Stimulated activated CD4-positive, alpha-beta T cell treated with anti-CD3 and anti-CD28 coated beads, Interleukin-2, amount 100 ng/mL, for 48 hours (primary cell): ENCODE results near the gene JAG1.
"Not testable (repeated sequence)": the region's sequence is repeated elsewhere in the genome, so short reads cannot be mapped to it uniquely, and the experiment has no call there.

Source experiments
- DNase-seq, 2 donors: peaks; one replicate each; pipeline ENCODE4 v3.0.0-alpha.2; 2020

JAG1 gene

GRCh38 chr20:10605547-10606195 is 68.1 kb downstream of the JAG1 start:
- DNase-seq = no peak

DNA sequence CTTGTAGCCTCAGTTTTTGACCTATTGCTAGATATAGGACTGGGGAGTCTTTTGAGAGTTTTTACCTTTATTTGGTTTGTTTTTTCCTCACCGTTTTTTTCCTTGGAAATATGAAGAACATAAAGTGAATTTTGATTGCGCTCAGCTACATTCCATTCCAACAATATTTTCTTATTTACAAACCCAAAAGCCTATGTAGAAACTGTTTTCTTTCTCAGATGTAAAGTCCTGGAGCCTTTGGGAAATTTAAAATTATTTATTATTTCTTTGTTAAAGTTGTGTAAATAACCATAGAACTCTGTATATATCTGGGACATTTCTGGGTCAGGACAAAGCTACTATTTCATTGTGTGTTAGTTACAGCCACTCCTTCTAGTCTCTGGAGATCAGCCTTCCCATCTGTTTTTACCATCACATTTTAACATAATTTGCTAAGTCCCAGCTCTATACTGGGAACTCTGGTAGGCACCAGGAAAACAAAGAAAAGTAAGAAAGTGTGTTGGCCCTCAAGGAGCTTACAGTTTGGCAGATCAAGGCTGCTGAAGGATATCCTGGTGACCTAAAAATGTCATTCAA is 68.8 kb downstream of the JAG1 start:
- no peak for DNase-seq

DNA sequence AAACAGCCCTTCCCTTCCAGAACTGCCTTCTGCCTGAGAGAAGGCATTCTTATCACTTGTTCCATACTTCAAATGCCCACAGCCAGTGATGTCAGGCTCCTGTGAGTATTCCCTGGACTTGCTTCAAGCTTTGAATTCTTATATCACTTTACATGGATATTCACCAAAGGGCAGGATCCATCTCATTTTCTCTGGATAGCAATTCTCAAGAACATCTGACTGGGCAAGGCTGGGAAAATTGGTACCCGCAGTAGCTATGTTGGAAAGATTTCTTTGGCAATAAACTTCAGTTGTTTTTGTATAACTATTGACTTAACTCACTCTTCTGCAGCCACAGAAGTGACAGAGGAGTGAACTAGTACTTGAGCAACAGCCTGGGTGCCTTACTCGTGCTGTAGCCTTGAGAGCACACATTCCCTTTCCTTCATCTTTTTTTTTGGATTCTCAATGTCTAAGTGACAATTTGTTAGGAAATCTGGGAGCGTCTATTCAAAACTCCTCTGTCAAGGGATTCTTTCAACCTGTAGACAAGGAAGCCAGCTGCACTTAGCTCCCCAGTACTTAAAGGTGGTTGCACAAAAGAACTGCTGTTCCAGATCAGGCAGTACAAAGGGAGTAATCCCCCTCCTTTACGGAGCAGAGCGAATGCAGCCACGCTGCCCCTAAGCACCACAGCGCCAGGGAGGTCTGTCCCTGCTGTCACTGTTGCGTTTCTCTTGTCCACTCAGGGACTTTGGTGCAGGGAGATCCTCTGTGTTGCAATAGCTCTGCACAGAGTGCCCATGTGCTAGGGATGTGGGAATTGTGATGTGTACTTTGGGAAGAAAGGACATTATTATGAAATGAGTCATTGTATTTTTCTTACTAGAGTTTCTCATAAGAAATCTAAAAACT is 69.6 kb downstream of the JAG1 start:
- DNase-seq = no peak

GRCh38 chr20:10603378-10603777 is 70.4 kb downstream of the JAG1 start:
- DNase-seq = no peak

DNA sequence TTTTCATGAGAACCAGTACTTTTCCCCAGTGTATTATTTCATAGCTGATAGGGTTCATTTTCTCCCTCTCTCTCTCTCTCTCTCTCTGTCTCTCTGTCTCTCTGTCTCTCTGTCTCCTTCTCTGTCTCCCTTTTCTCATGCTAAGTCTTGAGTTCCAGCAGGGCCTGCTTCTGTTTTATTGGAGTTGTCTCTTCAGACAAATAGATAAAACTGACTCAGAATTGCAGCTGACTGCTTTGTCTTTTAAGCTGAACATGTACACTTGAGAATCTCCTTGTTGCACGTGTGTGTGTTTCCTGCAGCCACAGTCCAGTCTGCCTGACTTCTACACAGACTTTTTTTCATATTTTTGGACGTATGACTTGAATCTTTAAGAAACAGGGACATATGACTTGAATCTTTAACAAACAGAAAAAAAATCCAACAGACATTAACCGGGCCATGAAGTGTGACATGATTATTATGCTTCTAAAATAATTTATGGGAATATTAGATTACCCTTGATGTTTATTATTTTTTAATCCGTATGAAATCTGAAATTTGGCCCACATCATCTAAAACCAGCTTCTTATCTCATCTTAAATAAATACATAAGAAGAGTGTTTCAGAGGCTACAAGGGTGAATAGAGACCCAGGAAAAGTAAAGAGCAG is 71.5 kb downstream of the JAG1 start:
- DNase-seq = no peak

DNA sequence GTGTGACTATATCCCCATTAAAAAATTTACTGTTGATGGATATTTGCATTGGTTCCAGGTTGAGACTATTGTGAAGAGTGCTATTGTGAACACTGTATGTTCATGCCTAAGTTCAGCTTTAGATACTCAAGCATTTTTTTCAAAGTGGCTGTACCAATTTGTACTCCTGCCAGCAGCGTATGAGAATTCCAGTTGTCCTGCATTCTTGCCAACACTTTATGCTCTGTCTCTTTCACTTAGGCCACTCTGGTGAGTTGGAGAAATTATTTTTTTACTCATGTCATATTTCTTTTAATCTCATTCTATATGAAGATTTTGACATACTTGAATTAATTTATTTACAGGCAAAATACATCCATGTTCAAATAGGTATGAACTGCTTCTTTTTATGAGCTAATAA is 76.2 kb downstream of the JAG1 start:
- no peak for DNase-seq

GRCh38 chr20:10596710-10597121 is 77.1 kb downstream of the JAG1 start:
- DNase-seq = no peak

- DNase-seq = no peak
Observed at GRCh38 chr20:10595985-10596384, 77.8 kb downstream of the JAG1 start.

DNA sequence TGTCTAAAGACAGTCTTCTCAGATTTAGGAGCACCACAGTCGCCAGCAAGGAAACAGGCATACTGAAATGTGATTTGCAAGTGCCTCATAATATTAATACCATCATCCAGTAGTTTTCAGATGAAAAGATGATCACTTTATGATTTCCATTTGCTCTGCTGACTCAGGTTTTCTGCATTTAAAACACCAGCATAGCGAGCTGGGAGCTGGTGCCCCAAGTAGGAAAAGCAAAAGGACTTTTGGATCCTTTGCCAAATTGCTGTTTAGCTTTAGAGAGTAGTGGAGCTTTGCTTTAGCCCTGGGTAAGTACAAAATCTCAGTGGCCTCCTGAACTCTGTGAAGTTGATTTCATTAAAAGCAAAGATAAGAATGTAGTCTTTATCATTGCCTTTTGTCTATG is 78.5 kb downstream of the JAG1 start:
- no peak for DNase-seq

DNA sequence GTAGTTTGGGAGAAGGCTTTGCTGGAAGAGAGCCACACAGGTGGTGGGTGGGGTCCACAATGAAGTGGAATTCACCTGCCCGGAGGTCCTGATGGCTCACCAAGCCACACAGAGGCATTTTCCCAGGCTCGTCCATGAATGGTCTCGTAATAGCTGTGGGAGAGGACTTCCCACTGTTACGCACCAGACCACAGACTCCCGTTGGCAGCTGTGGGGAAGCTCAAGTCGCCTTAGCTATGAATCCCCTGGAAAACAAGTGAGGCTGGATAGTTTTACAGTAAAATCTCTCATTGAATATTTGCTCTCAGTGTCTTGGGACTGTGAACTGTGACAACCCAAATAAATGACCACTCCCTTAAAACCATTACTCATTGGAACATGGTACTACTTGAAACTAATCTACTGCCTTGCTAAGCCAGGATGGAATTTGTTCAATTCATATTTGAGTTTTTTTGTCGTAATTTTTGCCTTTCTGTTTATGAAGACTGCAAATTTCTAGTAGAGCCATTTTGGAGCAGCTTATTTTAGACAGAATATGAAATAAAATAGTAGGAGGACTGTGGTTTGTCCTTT is 79.4 kb downstream of the JAG1 start:
- DNase-seq = no peak

- DNase-seq = no peak
Observed at GRCh38 chr20:10591946-10592521, 81.8 kb downstream of the JAG1 start.

- no peak for DNase-seq
Observed at GRCh38 chr20:10590950-10591671, 82.7 kb downstream of the JAG1 start.

GRCh38 chr20:10590446-10590845 is 83.4 kb downstream of the JAG1 start:
- DNase-seq = not testable (repeated sequence)
